AG10803 (cell line): ENCODE data around the gene ZMYND11.

Experiments
- DNase-seq: peaks from one replicate; pipeline ENCODE4 v3.0.0; 2010; ENCODE audit warnings: low read depth
- H3K4me3 ChIP-seq: 2 replicates; pipeline ENCODE4 v1.5.1; 2011; ENCODE audit warnings: mild to moderate bottlenecking, low read length, control low read depth
- TF ChIP-seq, protein P1 (sequence below): conservative IDR thresholded peaks from 2 replicates; pipeline ENCODE4 v1.5.1; 2011; ENCODE audit warnings: mild to moderate bottlenecking, low read length, control low read depth, inconsistent platforms

Gene ZMYND11

DNA sequence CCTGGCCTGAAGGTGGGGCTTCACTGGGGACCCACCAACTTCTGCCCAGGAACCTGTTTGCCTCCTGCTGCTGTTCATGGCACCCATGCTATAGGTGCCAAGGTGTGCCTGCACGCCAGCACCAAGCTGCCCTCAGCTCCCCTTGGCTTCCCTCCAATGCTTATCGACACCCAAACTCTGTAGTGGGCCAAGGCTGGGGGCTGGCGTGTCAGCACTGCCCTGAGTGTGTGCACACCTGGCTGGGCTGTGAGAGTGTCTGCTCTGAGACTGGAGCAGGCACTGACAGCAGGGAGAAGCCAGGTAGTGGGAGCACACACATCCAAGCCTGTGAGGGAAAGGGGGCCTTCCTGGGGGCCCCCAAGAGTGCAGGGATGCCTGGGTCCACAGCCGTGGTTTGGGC, 43.1 kb upstream of the ZMYND11 start:
- TF ChIP-seq, protein P1, sequence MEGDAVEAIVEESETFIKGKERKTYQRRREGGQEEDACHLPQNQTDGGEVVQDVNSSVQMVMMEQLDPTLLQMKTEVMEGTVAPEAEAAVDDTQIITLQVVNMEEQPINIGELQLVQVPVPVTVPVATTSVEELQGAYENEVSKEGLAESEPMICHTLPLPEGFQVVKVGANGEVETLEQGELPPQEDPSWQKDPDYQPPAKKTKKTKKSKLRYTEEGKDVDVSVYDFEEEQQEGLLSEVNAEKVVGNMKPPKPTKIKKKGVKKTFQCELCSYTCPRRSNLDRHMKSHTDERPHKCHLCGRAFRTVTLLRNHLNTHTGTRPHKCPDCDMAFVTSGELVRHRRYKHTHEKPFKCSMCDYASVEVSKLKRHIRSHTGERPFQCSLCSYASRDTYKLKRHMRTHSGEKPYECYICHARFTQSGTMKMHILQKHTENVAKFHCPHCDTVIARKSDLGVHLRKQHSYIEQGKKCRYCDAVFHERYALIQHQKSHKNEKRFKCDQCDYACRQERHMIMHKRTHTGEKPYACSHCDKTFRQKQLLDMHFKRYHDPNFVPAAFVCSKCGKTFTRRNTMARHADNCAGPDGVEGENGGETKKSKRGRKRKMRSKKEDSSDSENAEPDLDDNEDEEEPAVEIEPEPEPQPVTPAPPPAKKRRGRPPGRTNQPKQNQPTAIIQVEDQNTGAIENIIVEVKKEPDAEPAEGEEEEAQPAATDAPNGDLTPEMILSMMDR: no peak
- H3K4me3 ChIP-seq: no peak overlapping the region
- DNase-seq: no peak

DNA sequence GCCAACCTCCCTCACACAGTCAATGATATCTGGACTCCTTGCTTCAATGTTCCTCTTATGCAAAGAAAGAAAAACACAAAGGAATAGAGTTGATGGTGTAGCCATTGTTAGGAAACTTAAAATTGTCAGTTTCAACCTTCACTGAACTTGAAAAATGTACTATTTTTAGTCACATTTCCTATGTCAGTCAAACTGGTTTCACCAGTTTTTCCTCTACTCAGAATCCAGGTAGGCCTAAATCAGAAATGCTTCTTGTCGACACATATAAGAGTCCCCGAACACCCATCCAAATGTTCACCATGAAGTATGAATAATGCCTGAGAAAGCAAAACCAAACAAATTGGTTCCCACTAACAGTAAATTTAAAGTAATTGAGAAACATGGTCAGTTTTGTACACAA, 42.4 kb upstream of the ZMYND11 start:
- no peak overlapping the region for H3K4me3 ChIP-seq
- TF ChIP-seq, protein P1: no peak
- no peak for DNase-seq

DNA sequence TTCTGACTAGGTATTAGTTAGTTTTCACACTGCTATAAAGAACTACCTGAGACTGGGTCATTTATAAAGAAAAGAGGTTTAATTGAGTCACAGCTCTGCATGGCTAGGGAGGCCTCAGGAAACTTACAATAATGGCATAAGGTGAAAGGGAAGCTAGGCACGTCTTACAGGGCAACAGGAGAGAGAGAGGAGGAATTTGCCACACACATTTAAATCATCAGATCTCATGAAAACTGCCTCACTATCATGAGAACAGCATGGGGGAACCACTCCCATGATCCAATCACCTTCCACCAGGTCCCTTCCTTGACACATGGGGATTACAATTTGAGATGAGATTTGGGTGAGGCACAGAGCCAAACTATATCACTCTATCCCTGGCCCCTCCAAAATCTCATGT, 40.6 kb upstream of the ZMYND11 start:
- no peak for DNase-seq
- no peak overlapping the region for H3K4me3 ChIP-seq
- TF ChIP-seq, protein P1: no peak

DNA sequence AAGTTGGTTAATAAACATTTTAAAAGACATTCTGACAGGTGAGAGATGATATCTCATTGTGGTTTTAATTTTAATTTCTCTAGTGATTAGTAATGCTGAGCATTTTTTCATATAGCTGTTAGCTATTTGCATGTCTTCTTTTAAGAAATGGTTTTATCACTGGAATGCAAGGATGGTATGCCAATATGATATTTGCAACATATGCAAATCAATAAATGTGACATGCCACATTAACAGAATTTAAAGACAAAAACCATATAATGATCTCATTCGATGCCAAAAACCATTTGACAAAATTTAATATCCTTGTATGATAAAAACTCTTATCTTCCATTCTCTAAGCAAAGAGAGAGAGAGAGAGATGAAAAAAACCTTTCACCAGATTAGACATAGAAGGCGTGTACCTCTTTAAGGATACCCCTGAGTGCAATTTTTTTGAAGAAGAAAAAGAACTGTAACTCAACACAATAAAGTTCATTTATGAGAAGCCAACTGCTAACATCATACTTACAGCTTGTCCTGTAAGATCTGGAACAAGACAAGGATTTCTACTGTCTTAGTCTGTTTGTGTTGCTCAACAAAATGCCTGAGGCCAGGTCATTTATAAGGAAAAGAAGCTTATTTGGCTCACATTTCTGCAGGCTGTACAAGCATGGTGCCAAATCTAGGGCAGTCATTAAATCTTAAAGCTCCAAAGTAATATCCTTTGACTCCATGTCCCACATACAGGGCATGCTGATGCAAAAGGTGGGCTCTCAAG, 39.7 kb upstream of the ZMYND11 start:
- no peak for DNase-seq
- TF ChIP-seq, protein P1: no peak

DNA sequence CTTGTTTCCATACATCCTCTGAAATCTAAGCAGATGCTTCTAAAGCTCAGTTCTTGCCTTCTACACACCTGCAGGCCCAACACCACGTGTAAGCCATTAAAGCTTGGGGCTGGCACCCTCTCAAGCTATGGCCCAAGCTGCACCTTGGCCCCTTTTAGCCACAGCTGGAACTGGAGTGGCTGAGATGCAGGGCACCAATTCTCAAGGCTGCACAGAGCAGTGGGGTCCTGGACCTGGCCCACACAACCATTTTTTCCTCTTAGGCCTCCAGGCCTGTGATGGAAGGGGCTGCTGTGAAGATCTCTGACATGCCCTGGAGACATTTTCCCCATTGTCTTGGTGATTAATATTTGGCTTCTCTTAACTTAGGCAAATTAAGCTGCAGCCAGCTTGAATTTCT, 38.8 kb upstream of the ZMYND11 start:
- TF ChIP-seq, protein P1: no peak
- no peak for DNase-seq
- no peak overlapping the region for H3K4me3 ChIP-seq

More for the DNA sequence above, 39.7 kb upstream of the ZMYND11 start:
- no peak overlapping the region for H3K4me3 ChIP-seq

DNA sequence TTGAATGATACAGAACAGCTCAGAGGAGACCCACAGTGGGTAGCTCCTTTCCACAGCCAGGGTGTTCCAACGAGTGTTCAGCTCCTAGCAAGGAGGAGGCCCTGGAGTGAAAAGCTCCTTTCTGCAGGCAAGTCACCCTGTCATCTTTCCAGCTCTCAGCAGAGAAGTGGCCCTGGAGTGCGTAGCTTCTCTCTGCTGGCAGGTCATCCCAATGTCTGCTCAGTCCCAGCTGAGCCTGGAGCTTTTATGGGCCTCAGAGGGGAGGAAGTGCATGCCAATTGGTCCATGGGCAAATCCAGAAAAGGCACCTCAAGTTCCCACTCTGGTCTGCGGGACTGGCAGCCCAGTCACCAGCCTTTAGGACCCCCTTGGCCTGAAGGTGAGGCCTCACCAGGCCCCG, 30.8 kb upstream of the ZMYND11 start:
- H3K4me3 ChIP-seq: no peak overlapping the region
- no peak for DNase-seq
- TF ChIP-seq, protein P1: no peak

DNA sequence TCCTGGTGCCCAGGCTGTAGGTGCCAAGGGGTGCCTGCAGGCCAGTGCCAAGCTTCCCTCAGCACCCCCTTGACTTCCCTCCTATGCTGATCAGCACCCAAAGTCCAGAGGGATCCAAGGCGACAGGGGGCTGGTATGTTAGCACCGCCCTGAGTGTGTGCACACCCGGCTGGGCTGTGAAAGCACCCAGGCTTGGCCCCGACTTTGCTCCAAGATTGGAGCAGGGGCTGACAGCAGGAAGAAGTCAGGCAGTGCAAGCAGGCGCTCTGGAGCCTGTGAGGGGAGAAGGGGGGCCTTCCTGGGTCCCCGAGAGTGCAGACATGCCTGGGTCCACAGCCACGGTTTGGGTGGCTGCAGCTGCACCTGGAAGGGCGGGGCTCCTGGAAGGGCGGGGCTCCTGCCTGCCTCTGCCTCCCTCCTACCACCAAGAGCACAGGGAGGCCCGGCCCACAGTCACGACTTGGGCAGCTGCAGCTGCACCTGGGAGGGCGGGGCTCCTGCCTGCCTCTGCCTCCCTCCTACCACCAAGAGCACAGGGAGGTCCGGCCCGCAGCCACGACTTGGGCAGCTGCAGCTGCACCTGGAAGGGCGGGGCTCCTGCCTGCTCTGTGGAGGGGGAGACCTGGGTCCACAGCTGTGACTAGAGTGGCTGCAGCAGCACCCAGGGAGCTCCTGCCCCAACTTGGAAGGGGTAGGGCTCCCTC, 30.2 kb upstream of the ZMYND11 start:
- no peak overlapping the region for H3K4me3 ChIP-seq
- DNase-seq: no peak
- TF ChIP-seq, protein P1: no peak
